ENCODE measurements around the gene FOXO1.

The FOXO1 gene

GRCh38 chr13:40612041-40612440 lies 54.4 kb downstream of the FOXO1 start:
- H3K9ac ChIP-seq (ENCODE audit: low read length in 5 of 5): no peak overlapping the region
- H3K4me1 ChIP-seq (ENCODE audit: control insufficient read depth in 5 of 5, insufficient read depth in 5 of 5, low read length in 5 of 5): peaks cover 11 to 62% (median 46%) of the 10 kb centered on the region in 5 donors
- no peaks in the 10 kb centered on the region for H3K27me3 ChIP-seq (ENCODE audit: control insufficient read depth in 5 of 5, insufficient read depth in 4 of 5, low read length in 5 of 5)
- H3K9me3 ChIP-seq (ENCODE audit: control insufficient read depth in 5 of 5, low read length in 5 of 5): no peaks in the 10 kb centered on the region
- peaks cover 0 to 3% (median 0%) of the 10 kb centered on the region in 5 donors for H3K36me3 ChIP-seq (ENCODE audit: control insufficient read depth in 5 of 5, insufficient read depth in 5 of 5, low read length in 5 of 5)
- H3K27ac ChIP-seq (ENCODE audit: low read depth, low read length): peak overlapping the region; percentile 71
- H3K4me3 ChIP-seq (ENCODE audit: low read depth in 1 of 5, low read length in 5 of 5): no peak overlapping the region

GRCh38 chr13:40611635-40612034 lies 54.8 kb downstream of the FOXO1 start:
- Histone ChIP-seq H3K9ac (ENCODE audit: low read length in 5 of 5) (no peak overlapping the region), H3K27ac (ENCODE audit: low read depth, low read length) (peak overlapping the region; percentile 71), H3K36me3 (ENCODE audit: control insufficient read depth in 5 of 5, insufficient read depth in 5 of 5, low read length in 5 of 5) (peaks cover 0 to 3% (median 0%) of the 10 kb centered on the region in 5 donors), H3K4me3 (ENCODE audit: low read depth in 1 of 5, low read length in 5 of 5) (no peak overlapping the region), H3K27me3 (ENCODE audit: control insufficient read depth in 5 of 5, insufficient read depth in 4 of 5, low read length in 5 of 5) (no peaks in the 10 kb centered on the region), H3K4me1 (ENCODE audit: control insufficient read depth in 5 of 5, insufficient read depth in 5 of 5, low read length in 5 of 5) (peaks cover 11 to 60% (median 48%) of the 10 kb centered on the region in 5 donors), H3K9me3 (ENCODE audit: control insufficient read depth in 5 of 5, low read length in 5 of 5) (no peaks in the 10 kb centered on the region)

GRCh38 chr13:40611004-40611403 lies 55.4 kb downstream of the FOXO1 start:
- H3K27me3 ChIP-seq (ENCODE audit: control insufficient read depth in 5 of 5, insufficient read depth in 4 of 5, low read length in 5 of 5): no peaks in the 10 kb centered on the region
- H3K9me3 ChIP-seq (ENCODE audit: control insufficient read depth in 5 of 5, low read length in 5 of 5): no peaks in the 10 kb centered on the region
- peak overlapping the region; percentile 71 for H3K27ac ChIP-seq (ENCODE audit: low read depth, low read length)
- no peak overlapping the region for H3K4me3 ChIP-seq (ENCODE audit: low read depth in 1 of 5, low read length in 5 of 5)
- H3K36me3 ChIP-seq (ENCODE audit: control insufficient read depth in 5 of 5, insufficient read depth in 5 of 5, low read length in 5 of 5): peaks cover 0 to 3% (median 0%) of the 10 kb centered on the region in 5 donors
- no peak overlapping the region for H3K9ac ChIP-seq (ENCODE audit: low read length in 5 of 5)
- peaks cover 11 to 54% (median 43%) of the 10 kb centered on the region in 5 donors for H3K4me1 ChIP-seq (ENCODE audit: control insufficient read depth in 5 of 5, insufficient read depth in 5 of 5, low read length in 5 of 5)

- peaks cover 0 to 3% (median 0%) of the 10 kb centered on the region in 5 donors for H3K36me3 ChIP-seq (ENCODE audit: control insufficient read depth in 5 of 5, insufficient read depth in 5 of 5, low read length in 5 of 5)
- no peak overlapping the region for H3K4me3 ChIP-seq (ENCODE audit: low read depth in 1 of 5, low read length in 5 of 5)
- peaks cover 8 to 46% (median 35%) of the 10 kb centered on the region in 5 donors for H3K4me1 ChIP-seq (ENCODE audit: control insufficient read depth in 5 of 5, insufficient read depth in 5 of 5, low read length in 5 of 5)
- peak overlapping the region; percentile 71 for H3K27ac ChIP-seq (ENCODE audit: low read depth, low read length)
- H3K9me3 ChIP-seq (ENCODE audit: control insufficient read depth in 5 of 5, low read length in 5 of 5): no peaks in the 10 kb centered on the region
- H3K27me3 ChIP-seq (ENCODE audit: control insufficient read depth in 5 of 5, insufficient read depth in 4 of 5, low read length in 5 of 5): no peaks in the 10 kb centered on the region
- no peak overlapping the region for H3K9ac ChIP-seq (ENCODE audit: low read length in 5 of 5)
These were observed 56.3 kb downstream of the FOXO1 start for GRCh38 chr13:40609972-40610726.

- H3K36me3 ChIP-seq (ENCODE audit: control insufficient read depth in 5 of 5, insufficient read depth in 5 of 5, low read length in 5 of 5): peaks cover 0 to 3% (median 0%) of the 10 kb centered on the region in 5 donors
- peaks cover 0 to 32% (median 26%) of the 10 kb centered on the region in 5 donors for H3K4me1 ChIP-seq (ENCODE audit: control insufficient read depth in 5 of 5, insufficient read depth in 5 of 5, low read length in 5 of 5)
- no peaks in the 10 kb centered on the region for H3K9me3 ChIP-seq (ENCODE audit: control insufficient read depth in 5 of 5, low read length in 5 of 5)
- H3K9ac ChIP-seq (ENCODE audit: low read length in 5 of 5): no peak overlapping the region
- no peak overlapping the region for H3K4me3 ChIP-seq (ENCODE audit: low read depth in 1 of 5, low read length in 5 of 5)
- no peak overlapping the region for H3K27ac ChIP-seq (ENCODE audit: low read depth, low read length)
- H3K27me3 ChIP-seq (ENCODE audit: control insufficient read depth in 5 of 5, insufficient read depth in 4 of 5, low read length in 5 of 5): no peaks in the 10 kb centered on the region
These were observed 58.1 kb downstream of the FOXO1 start for GRCh38 chr13:40608308-40608707.

GRCh38 chr13:40605573-40605972 lies 60.9 kb downstream of the FOXO1 start:
- peak overlapping the region; percentile 42 for H3K27ac ChIP-seq (ENCODE audit: low read depth, low read length)
- H3K36me3 ChIP-seq (ENCODE audit: control insufficient read depth in 5 of 5, insufficient read depth in 5 of 5, low read length in 5 of 5): no peaks in the 10 kb centered on the region
- H3K4me1 ChIP-seq (ENCODE audit: control insufficient read depth in 5 of 5, insufficient read depth in 5 of 5, low read length in 5 of 5): peaks cover 0 to 24% (median 10%) of the 10 kb centered on the region in 5 donors
- no peak overlapping the region for H3K9ac ChIP-seq (ENCODE audit: low read length in 5 of 5)
- no peak overlapping the region for H3K4me3 ChIP-seq (ENCODE audit: low read depth in 1 of 5, low read length in 5 of 5)
- no peaks in the 10 kb centered on the region for H3K9me3 ChIP-seq (ENCODE audit: control insufficient read depth in 5 of 5, low read length in 5 of 5)
- H3K27me3 ChIP-seq (ENCODE audit: control insufficient read depth in 5 of 5, insufficient read depth in 4 of 5, low read length in 5 of 5): no peaks in the 10 kb centered on the region

GRCh38 chr13:40604135-40604534 lies 62.3 kb downstream of the FOXO1 start:
- no peaks in the 10 kb centered on the region for H3K36me3 ChIP-seq (ENCODE audit: control insufficient read depth in 5 of 5, insufficient read depth in 5 of 5, low read length in 5 of 5)
- H3K4me1 ChIP-seq (ENCODE audit: control insufficient read depth in 5 of 5, insufficient read depth in 5 of 5, low read length in 5 of 5): peaks cover 0 to 27% (median 13%) of the 10 kb centered on the region in 5 donors
- no peaks in the 10 kb centered on the region for H3K27me3 ChIP-seq (ENCODE audit: control insufficient read depth in 5 of 5, insufficient read depth in 4 of 5, low read length in 5 of 5)
- no peak overlapping the region for H3K27ac ChIP-seq (ENCODE audit: low read depth, low read length)
- H3K9me3 ChIP-seq (ENCODE audit: control insufficient read depth in 5 of 5, low read length in 5 of 5): no peaks in the 10 kb centered on the region
- no peak overlapping the region for H3K9ac ChIP-seq (ENCODE audit: low read length in 5 of 5)
- H3K4me3 ChIP-seq (ENCODE audit: low read depth in 1 of 5, low read length in 5 of 5): no peak overlapping the region

GRCh38 chr13:40600149-40600751 lies 66.2 kb downstream of the FOXO1 start:
- H3K4me1 ChIP-seq (ENCODE audit: control insufficient read depth in 5 of 5, insufficient read depth in 5 of 5, low read length in 5 of 5): peaks cover 0 to 54% (median 38%) of the 10 kb centered on the region in 5 donors
- no peak overlapping the region for H3K27ac ChIP-seq (ENCODE audit: low read depth, low read length)
- no peaks in the 10 kb centered on the region for H3K27me3 ChIP-seq (ENCODE audit: control insufficient read depth in 5 of 5, insufficient read depth in 4 of 5, low read length in 5 of 5)
- H3K36me3 ChIP-seq (ENCODE audit: control insufficient read depth in 5 of 5, insufficient read depth in 5 of 5, low read length in 5 of 5): no peaks in the 10 kb centered on the region
- H3K4me3 ChIP-seq (ENCODE audit: low read depth in 1 of 5, low read length in 5 of 5): no peak overlapping the region
- no peak overlapping the region for H3K9ac ChIP-seq (ENCODE audit: low read length in 5 of 5)
- H3K9me3 ChIP-seq (ENCODE audit: control insufficient read depth in 5 of 5, low read length in 5 of 5): no peaks in the 10 kb centered on the region

GRCh38 chr13:40599747-40600146 lies 66.7 kb downstream of the FOXO1 start:
- Histone ChIP-seq H3K27me3 (ENCODE audit: control insufficient read depth in 5 of 5, insufficient read depth in 4 of 5, low read length in 5 of 5) (no peaks in the 10 kb centered on the region), H3K9ac (ENCODE audit: low read length in 5 of 5) (no peak overlapping the region), H3K4me1 (ENCODE audit: control insufficient read depth in 5 of 5, insufficient read depth in 5 of 5, low read length in 5 of 5) (peaks cover 0 to 57% (median 41%) of the 10 kb centered on the region in 5 donors), H3K36me3 (ENCODE audit: control insufficient read depth in 5 of 5, insufficient read depth in 5 of 5, low read length in 5 of 5) (no peaks in the 10 kb centered on the region), H3K27ac (ENCODE audit: low read depth, low read length) (peak overlapping the region; percentile 9), H3K4me3 (ENCODE audit: low read depth in 1 of 5, low read length in 5 of 5) (no peak overlapping the region), H3K9me3 (ENCODE audit: control insufficient read depth in 5 of 5, low read length in 5 of 5) (no peaks in the 10 kb centered on the region)

GRCh38 chr13:40599124-40599523 lies 67.3 kb downstream of the FOXO1 start:
- Histone ChIP-seq H3K27me3 (ENCODE audit: control insufficient read depth in 5 of 5, insufficient read depth in 4 of 5, low read length in 5 of 5) (no peaks in the 10 kb centered on the region), H3K36me3 (ENCODE audit: control insufficient read depth in 5 of 5, insufficient read depth in 5 of 5, low read length in 5 of 5) (no peaks in the 10 kb centered on the region), H3K4me1 (ENCODE audit: control insufficient read depth in 5 of 5, insufficient read depth in 5 of 5, low read length in 5 of 5) (peaks cover 0 to 53% (median 44%) of the 10 kb centered on the region in 5 donors), H3K4me3 (ENCODE audit: low read depth in 1 of 5, low read length in 5 of 5) (no peak overlapping the region), H3K9ac (ENCODE audit: low read length in 5 of 5) (no peak overlapping the region), H3K27ac (ENCODE audit: low read depth, low read length) (peak overlapping the region; percentile 9), H3K9me3 (ENCODE audit: control insufficient read depth in 5 of 5, low read length in 5 of 5) (no peaks in the 10 kb centered on the region)

All from subcutaneous abdominal adipose tissue (tissue), 5 donors.